H1 (cell line): ENCODE data around the gene NEURL2. TPM values are rescaled to one million over a fixed set of nuclear protein-coding genes. Genes with fewer than 3 reads are reported as not detected.
A peak's percentile ranks its signal among the peaks of the same experiment; 100 is the strongest.

Source experiments
- BRCA1 ChIP-seq: IDR thresholded peaks from 2 replicates; pipeline ENCODE4 v1.6.1; 2012; ENCODE audit warnings: low read depth, low read length, improper control_type of control experiment
- CBX8 ChIP-seq: fragments of 300-800, 300-1000 bp; sonication (generic); IDR thresholded peaks from 2 replicates; pipeline ENCODE4 v1.7.1; 2016; ENCODE audit warnings: low read depth, low read length, borderline replicate concordance
- CHD2 ChIP-seq: IDR thresholded peaks from 2 replicates; pipeline ENCODE4 v1.6.1; 2012; ENCODE audit warnings: low read length, improper control_type of control experiment
- JUN ChIP-seq: IDR thresholded peaks from 2 replicates; pipeline ENCODE4 v1.6.1; 2011; ENCODE audit warnings: low read depth, mild to moderate bottlenecking, improper control_type of control experiment, low read length
- KDM1A ChIP-seq: fragments of 200-600, 300-600 bp; sonication (generic); IDR thresholded peaks from 2 replicates; pipeline ENCODE4 v1.7.1; 2016; ENCODE audit warnings: mild to moderate bottlenecking, low read length, borderline replicate concordance
- KDM4A ChIP-seq: IDR thresholded peaks from one replicate; pipeline ENCODE4 v1.7.1; 2012; ENCODE audit warnings: low read depth, mild to moderate bottlenecking, moderate library complexity, low read length, inconsistent platforms; ENCODE audit not compliant: severe bottlenecking
- KDM5A ChIP-seq: fragments of 200-600 bp; IDR thresholded peaks from 2 replicates; pipeline ENCODE4 v1.7.1; 2012; ENCODE audit warnings: mild to moderate bottlenecking, low read length, inconsistent platforms, mixed read lengths
- PHF8 ChIP-seq: fragments of 200-600 bp; sonication (generic); conservative IDR thresholded peaks from 2 replicates; pipeline ENCODE4 v1.7.1; 2012; ENCODE audit warnings: low read depth, mild to moderate bottlenecking, inconsistent platforms, low read length, moderate library complexity
- SIRT6 ChIP-seq: IDR thresholded peaks from one replicate; pipeline ENCODE4 v1.7.1; 2012; ENCODE audit warnings: low read length, inconsistent platforms
- SRF ChIP-seq: IDR thresholded peaks from 2 replicates; pipeline ENCODE4 v1.6.1; 2011; ENCODE audit warnings: mild to moderate bottlenecking, low read depth, low read length, moderate library complexity
- SUZ12 ChIP-seq: fragments of 200-600 bp; sonication (generic); IDR thresholded peaks from 2 replicates; pipeline ENCODE4 v1.6.1; 2012; ENCODE audit warnings: mild to moderate bottlenecking, inconsistent platforms, low read length, moderate library complexity, mixed read lengths
- TAF7 ChIP-seq: optimal IDR thresholded peaks from 2 replicates; pipeline ENCODE3; 2011; ENCODE audit warnings: low read depth, mild to moderate bottlenecking, inconsistent platforms, low read length, moderate library complexity, borderline replicate concordance
- TEAD4 ChIP-seq: IDR thresholded peaks from 2 replicates; pipeline ENCODE4 v1.6.1; 2012; ENCODE audit warnings: low read depth, low read length, inconsistent platforms, mixed read lengths
- USF2 ChIP-seq: IDR thresholded peaks from 2 replicates; pipeline ENCODE4 v1.6.1; 2011; ENCODE audit warnings: low read length, improper control_type of control experiment
- ZNF274 ChIP-seq: IDR thresholded peaks from 2 replicates; pipeline ENCODE4 v1.7.0; 2012; ENCODE audit warnings: low read length, borderline replicate concordance; ENCODE audit errors: extremely low read depth
- polyA plus RNA-seq, 7 experiments: library from polyadenylated mRNA; depleted of rRNA in 3 of 7; stranded (reverse) in 5 of 7; unstranded in 2 of 7; fragments of >200 nt in 5 of 7; fragments of 200-250 nt in 2 of 7; gene quantifications; 1 replicate in 5 of 7; 2 replicates in 1 of 7; 4 replicates in 1 of 7; pipeline versions ENCODE4 v1.2.1 to v1.2.3, GENCODE V29; 2011 to 2013; ENCODE audit warnings: missing spikeins in 2 of 7, mixed read lengths in 2 of 7
- total RNA-seq: library from RNA; stranded (reverse); fragmentation: NEBNext Ultra II Directional; extraction: Animal tissue kit (Norgen Biotek cat#: 25700); gene quantifications from 2 replicates; pipeline ENCODE4 v1.2.1, GENCODE V29; 2021
- TF ChIP-seq, protein P1 (sequence below): IDR thresholded peaks from 2 replicates; pipeline ENCODE4 v1.6.1; 2012; ENCODE audit warnings: low read length, inconsistent platforms
- TF ChIP-seq, protein P2 (sequence below), 3 experiments: IDR thresholded peaks; 1 replicate in 2 of 3; 2 replicates in 1 of 3; pipeline versions ENCODE4 v1.5.1 to v1.6.1; 2011; ENCODE audit warnings: low read length in 3 of 3, mild to moderate bottlenecking in 3 of 3, inconsistent platforms in 2 of 3, low read depth in 1 of 3, moderate library complexity in 1 of 3; ENCODE audit not compliant: insufficient read depth in 1 of 3; ENCODE audit errors: control extremely low read depth in 1 of 3

NEURL2 gene
- total and polyA plus RNA-seq, 2 of the 8 experiments (the other 6 are each of a cell fraction or from before 2014, with no cell fraction given): 6.9 TPM

- peak; percentile 51; the same call in 1 of the 2 replicates for TF ChIP-seq CHD2
- TF ChIP-seq TAF7: peak; percentile 65
- peak; percentile 95 for TF ChIP-seq KDM5A
- no peak for TF ChIP-seq TEAD4
- TF ChIP-seq, protein P1, sequence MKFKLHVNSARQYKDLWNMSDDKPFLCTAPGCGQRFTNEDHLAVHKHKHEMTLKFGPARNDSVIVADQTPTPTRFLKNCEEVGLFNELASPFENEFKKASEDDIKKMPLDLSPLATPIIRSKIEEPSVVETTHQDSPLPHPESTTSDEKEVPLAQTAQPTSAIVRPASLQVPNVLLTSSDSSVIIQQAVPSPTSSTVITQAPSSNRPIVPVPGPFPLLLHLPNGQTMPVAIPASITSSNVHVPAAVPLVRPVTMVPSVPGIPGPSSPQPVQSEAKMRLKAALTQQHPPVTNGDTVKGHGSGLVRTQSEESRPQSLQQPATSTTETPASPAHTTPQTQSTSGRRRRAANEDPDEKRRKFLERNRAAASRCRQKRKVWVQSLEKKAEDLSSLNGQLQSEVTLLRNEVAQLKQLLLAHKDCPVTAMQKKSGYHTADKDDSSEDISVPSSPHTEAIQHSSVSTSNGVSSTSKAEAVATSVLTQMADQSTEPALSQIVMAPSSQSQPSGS: peak; percentile 61; the same call in 1 of the 2 replicates
- peak; percentile 69 for TF ChIP-seq KDM4A
- no peak for TF ChIP-seq SRF
- TF ChIP-seq BRCA1: no peak
- TF ChIP-seq KDM1A: no peak
- no peak for TF ChIP-seq SIRT6
- TF ChIP-seq ZNF274: no peak
- TF ChIP-seq, protein P2, sequence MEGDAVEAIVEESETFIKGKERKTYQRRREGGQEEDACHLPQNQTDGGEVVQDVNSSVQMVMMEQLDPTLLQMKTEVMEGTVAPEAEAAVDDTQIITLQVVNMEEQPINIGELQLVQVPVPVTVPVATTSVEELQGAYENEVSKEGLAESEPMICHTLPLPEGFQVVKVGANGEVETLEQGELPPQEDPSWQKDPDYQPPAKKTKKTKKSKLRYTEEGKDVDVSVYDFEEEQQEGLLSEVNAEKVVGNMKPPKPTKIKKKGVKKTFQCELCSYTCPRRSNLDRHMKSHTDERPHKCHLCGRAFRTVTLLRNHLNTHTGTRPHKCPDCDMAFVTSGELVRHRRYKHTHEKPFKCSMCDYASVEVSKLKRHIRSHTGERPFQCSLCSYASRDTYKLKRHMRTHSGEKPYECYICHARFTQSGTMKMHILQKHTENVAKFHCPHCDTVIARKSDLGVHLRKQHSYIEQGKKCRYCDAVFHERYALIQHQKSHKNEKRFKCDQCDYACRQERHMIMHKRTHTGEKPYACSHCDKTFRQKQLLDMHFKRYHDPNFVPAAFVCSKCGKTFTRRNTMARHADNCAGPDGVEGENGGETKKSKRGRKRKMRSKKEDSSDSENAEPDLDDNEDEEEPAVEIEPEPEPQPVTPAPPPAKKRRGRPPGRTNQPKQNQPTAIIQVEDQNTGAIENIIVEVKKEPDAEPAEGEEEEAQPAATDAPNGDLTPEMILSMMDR (IDR thresholded peaks at IDR 0.05; ENCODE audit: control extremely low read depth in 1 of 3, insufficient read depth in 1 of 3, low read depth in 1 of 3, low read length in 3 of 3): no peak
- TF ChIP-seq CBX8: no peak
- TF ChIP-seq SUZ12: no peak
- TF ChIP-seq PHF8: peak; percentile 66
- peak; percentile 100 for TF ChIP-seq USF2
- no peak for TF ChIP-seq JUN
These were observed at the start of gene NEURL2, which contains the start of gene CTSA (continued) for GRCh38 chr20:45890985-45891983.
